ENCODE results near the gene OR10V1. TPM values are rescaled to one million over a fixed set of nuclear protein-coding genes. Genes with fewer than 3 reads are reported as not detected.
A peak's percentile ranks its signal among the peaks of the same experiment; 100 is the strongest.

OR10V1 gene
- total RNA-seq, 1 donor from 2014 or later, result not detected

DNA sequence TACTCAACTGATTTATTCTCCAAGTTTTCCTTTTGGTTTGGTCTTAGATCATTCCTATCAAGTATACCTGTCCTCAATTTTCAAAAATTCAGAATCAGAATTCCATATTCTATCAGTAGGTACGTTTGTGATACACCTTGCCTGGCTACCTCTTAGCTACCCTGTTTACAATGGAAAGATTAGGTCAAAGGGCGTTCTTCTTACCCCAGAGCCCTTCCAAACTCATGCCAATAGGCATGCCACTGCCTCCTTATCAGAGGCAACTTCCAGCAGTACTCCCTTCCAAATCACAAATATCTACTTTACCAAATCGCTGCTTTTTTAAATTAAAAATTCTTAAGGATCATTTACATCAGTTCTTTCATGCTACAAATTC, 45.8 kb downstream of the OR10V1 start:
- no peaks in the 10 kb centered on the region for H3K27me3 ChIP-seq (ENCODE audit: low read depth)
- H3K9me3 ChIP-seq (replicated peaks), result no peaks in the 10 kb centered on the region
- H3K4me3 ChIP-seq, result peak overlapping the region; percentile 91
- TF ChIP-seq, protein P1, sequence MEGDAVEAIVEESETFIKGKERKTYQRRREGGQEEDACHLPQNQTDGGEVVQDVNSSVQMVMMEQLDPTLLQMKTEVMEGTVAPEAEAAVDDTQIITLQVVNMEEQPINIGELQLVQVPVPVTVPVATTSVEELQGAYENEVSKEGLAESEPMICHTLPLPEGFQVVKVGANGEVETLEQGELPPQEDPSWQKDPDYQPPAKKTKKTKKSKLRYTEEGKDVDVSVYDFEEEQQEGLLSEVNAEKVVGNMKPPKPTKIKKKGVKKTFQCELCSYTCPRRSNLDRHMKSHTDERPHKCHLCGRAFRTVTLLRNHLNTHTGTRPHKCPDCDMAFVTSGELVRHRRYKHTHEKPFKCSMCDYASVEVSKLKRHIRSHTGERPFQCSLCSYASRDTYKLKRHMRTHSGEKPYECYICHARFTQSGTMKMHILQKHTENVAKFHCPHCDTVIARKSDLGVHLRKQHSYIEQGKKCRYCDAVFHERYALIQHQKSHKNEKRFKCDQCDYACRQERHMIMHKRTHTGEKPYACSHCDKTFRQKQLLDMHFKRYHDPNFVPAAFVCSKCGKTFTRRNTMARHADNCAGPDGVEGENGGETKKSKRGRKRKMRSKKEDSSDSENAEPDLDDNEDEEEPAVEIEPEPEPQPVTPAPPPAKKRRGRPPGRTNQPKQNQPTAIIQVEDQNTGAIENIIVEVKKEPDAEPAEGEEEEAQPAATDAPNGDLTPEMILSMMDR (IDR thresholded peaks at IDR 0.05; ENCODE audit: borderline replicate concordance), result no peak
- H3K4me1 ChIP-seq, result peaks cover 48% of the 10 kb centered on the region
- DNase-seq, result no peak
- peaks cover 39% of the 10 kb centered on the region for H3K36me3 ChIP-seq
- peak overlapping the region; percentile 95 for H3K27ac ChIP-seq (replicated peaks)
- intact Hi-C loops (cut with micrococcal nuclease), result no loop called here

DNA sequence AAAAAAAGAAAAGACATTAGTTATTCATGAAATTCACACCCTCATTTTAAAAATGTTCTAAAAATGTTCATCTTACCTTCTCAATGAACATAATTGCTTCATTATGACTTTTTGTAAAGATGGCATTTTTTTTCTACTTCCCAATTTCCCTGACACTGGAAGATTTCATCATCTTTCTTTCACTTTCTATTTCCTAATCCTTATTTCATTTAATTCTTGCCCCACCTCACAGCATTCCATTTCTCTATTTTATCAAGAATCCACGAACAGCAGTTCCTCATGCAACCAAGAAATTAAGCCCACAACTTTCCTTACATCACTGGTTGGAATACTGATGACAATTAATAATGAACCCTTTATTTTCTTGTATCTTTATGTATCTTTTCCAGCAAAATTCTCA, 46.7 kb downstream of the OR10V1 start:
- TF ChIP-seq, protein P1 (IDR thresholded peaks at IDR 0.05; ENCODE audit: borderline replicate concordance), result no peak
- peak overlapping the region; percentile 91 for H3K4me3 ChIP-seq
- peak overlapping the region; percentile 95 for H3K27ac ChIP-seq (replicated peaks)
- no peaks in the 10 kb centered on the region for H3K27me3 ChIP-seq (ENCODE audit: low read depth)
- DNase-seq, result no peak
- H3K4me1 ChIP-seq, result peaks cover 50% of the 10 kb centered on the region
- no peaks in the 10 kb centered on the region for H3K9me3 ChIP-seq (replicated peaks)
- intact Hi-C loops (cut with micrococcal nuclease), result no loop called here
- peaks cover 47% of the 10 kb centered on the region for H3K36me3 ChIP-seq

Other genes with a start within 250 kb of the OR10V1 start
- gene OR4D10, start 240.5 kb downstream of the OR10V1 start, total RNA-seq, result not detected
- gene OR4D11, start 210.3 kb downstream of the OR10V1 start, total RNA-seq, result not detected
- gene OR4D9, start 202.3 kb downstream of the OR10V1 start, total RNA-seq, result not detected
- gene OSBP, start 98.1 kb downstream of the OR10V1 start, total RNA-seq, result 30.0 TPM
- gene PATL1, start 44.8 kb downstream of the OR10V1 start, total RNA-seq, result 21.1 TPM
- gene STX3, start 41.5 kb upstream of the OR10V1 start, total RNA-seq, result 8.4 TPM
- gene MRPL16, start 96.9 kb upstream of the OR10V1 start, total RNA-seq, result 93.2 TPM
- gene CBLIF, start 131.7 kb upstream of the OR10V1 start, total RNA-seq, result not detected
- not detected for gene TCN1, start 152.6 kb upstream of the OR10V1 start, total RNA-seq
- not detected for gene OOSP3, start 164.9 kb upstream of the OR10V1 start, total RNA-seq
- gene OOSP1, start 224.6 kb upstream of the OR10V1 start, total RNA-seq, result not detected